ENCODE data around the gene PERM1.
"Not testable (repeated sequence)": the region's sequence is repeated elsewhere in the genome, so short reads cannot be mapped to it uniquely, and the experiment has no call there.

The PERM1 gene

GRCh38 chr1:964691-965525, 17.0 kb downstream of the PERM1 start:
- no peak for FAIRE-seq

GRCh38 chr1:963746-964525, 18.0 kb downstream of the PERM1 start:
- FAIRE-seq = no peak

- FAIRE-seq = no peak
Measured at GRCh38 chr1:963301-963651, 18.6 kb downstream of the PERM1 start.

- FAIRE-seq = no peak
Measured at GRCh38 chr1:962381-963300, 19.3 kb downstream of the PERM1 start.

- no peak for FAIRE-seq
Measured at GRCh38 chr1:961132-961669, 20.7 kb downstream of the PERM1 start.

GRCh38 chr1:960363-961131, 21.3 kb downstream of the PERM1 start, which contains the start of gene KLHL17:
TSS of gene KLHL17 (plus strand) at chr1:960584. CDS start at chr1:960694, 110 bp downstream.
- no peak for FAIRE-seq

GRCh38 chr1:959731-960362, 22.0 kb downstream of the PERM1 start:
- FAIRE-seq = no peak

- FAIRE-seq = no peak
Measured at GRCh38 chr1:958823-959730, 22.8 kb downstream of the PERM1 start, which contains the start of gene NOC2L. TSS of gene NOC2L (minus strand) at chr1:959256. CDS start at chr1:959240, 16 bp downstream.

- no peak for FAIRE-seq
Measured at GRCh38 chr1:956636-957035, 25.3 kb downstream of the PERM1 start.

- no peak for FAIRE-seq
Measured at GRCh38 chr1:955474-955873, 26.4 kb downstream of the PERM1 start.

- FAIRE-seq = no peak
Measured at GRCh38 chr1:954927-955326, 27.0 kb downstream of the PERM1 start.

- no peak for FAIRE-seq
Measured at GRCh38 chr1:953524-954320, 28.2 kb downstream of the PERM1 start.

GRCh38 chr1:952603-953002, 29.3 kb downstream of the PERM1 start:
- no peak for FAIRE-seq

GRCh38 chr1:952201-952600, 29.7 kb downstream of the PERM1 start:
- FAIRE-seq = no peak

GRCh38 chr1:951364-951763, 30.5 kb downstream of the PERM1 start:
- FAIRE-seq = no peak

GRCh38 chr1:950881-951280, 31.0 kb downstream of the PERM1 start:
- no peak for FAIRE-seq

GRCh38 chr1:950268-950667, 31.6 kb downstream of the PERM1 start:
- no peak for FAIRE-seq

- FAIRE-seq = no peak
Measured at GRCh38 chr1:947958-948357, 33.9 kb downstream of the PERM1 start.

GRCh38 chr1:946811-947210, 35.1 kb downstream of the PERM1 start:
- FAIRE-seq = not testable (repeated sequence)

Measured in islet of Langerhans (tissue), 1 donor.